HFFc6 (cell line): ENCODE results near the gene MITF. TPM values are rescaled to one million over a fixed set of nuclear protein-coding genes. Genes with fewer than 3 reads are reported as not detected.

Experiments
- DNase-seq: peaks from one replicate; pipeline ENCODE4 v3.0.0-alpha.2; 2018
- H3K27ac Mint-ChIP-seq: 2 replicates; pipeline ENCODE4 v1.8.0; 2020; ENCODE audit warnings: mild to moderate bottlenecking, mixed read lengths
- H3K27me3 Mint-ChIP-seq: 2 replicates; pipeline ENCODE4 v1.8.0; 2021; ENCODE audit warnings: mild to moderate bottlenecking, moderate library complexity, mixed read lengths; ENCODE audit not compliant: insufficient read depth
- H3K36me3 Mint-ChIP-seq: 2 replicates; pipeline ENCODE4 v1.8.0; 2021; ENCODE audit warnings: low read depth, mixed read lengths
- H3K4me1 Mint-ChIP-seq: 2 replicates; pipeline ENCODE4 v1.8.0; 2020; ENCODE audit warnings: low read depth, mixed read lengths
- H3K4me3 Mint-ChIP-seq: 2 replicates; pipeline ENCODE4 v1.8.0; 2020; ENCODE audit warnings: mild to moderate bottlenecking, moderate library complexity, mixed read lengths
- H3K9me3 Mint-ChIP-seq: 2 replicates; pipeline ENCODE4 v1.8.0; 2020; ENCODE audit warnings: mild to moderate bottlenecking, mixed read lengths
- total RNA-seq, 6 experiments: library from RNA; stranded (reverse); fragmentation: NEBNext Ultra II Directional; extraction: Animal tissue kit (Norgen Biotek cat#: 25700); gene quantifications; 2 replicates in 1 of 6; 3 replicates in 5 of 6; pipeline ENCODE4 v1.2.3, GENCODE V29; 2021
- TF ChIP-seq, protein P1 (sequence below): fragments of 200-600 bp; sonication (generic); IDR thresholded peaks from 2 replicates; pipeline ENCODE4 v1.5.0; 2021; ENCODE audit warnings: antibody characterized with exemption, mild to moderate bottlenecking

Gene MITF
- total RNA-seq, 6 experiments from 2014 or later: 23.3 to 38.2 (median 25.7) TPM

DNA sequence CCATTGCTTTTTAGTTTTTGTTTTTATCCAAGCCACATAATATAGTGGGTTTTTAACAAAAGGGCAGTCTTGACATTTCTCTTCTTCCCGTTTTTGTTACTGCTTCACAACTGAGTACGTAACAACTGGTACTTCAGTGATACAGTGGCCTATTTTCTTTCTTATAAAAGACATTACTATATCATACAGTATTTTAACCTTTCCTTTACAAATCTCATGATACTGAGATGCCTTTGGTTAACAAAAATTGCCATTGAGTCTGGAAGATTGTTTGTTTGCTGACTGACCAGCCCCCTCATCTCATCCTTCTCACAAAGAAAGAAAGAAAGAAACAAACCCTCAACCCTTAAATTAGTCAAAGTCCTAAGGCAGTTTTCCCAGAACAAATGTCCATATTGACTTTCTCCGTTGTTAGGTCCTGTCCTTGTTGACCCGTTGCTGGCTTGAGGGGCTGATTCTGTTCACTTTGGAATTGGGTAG is 183.3 kb downstream of the MITF start:
- Mint-ChIP-seq H3K36me3 (peaks cover 12% of the 10 kb centered on the region; the same call in 1 of the 2 replicates), H3K27me3 (peaks cover 1% of the 10 kb centered on the region), H3K4me3 (no peak overlapping the region), H3K9me3 (no peaks in the 10 kb centered on the region), H3K27ac (no peak overlapping the region), H3K4me1 (peaks cover 34% of the 10 kb centered on the region)
- DNase-seq: no peak
- TF ChIP-seq, protein P1, sequence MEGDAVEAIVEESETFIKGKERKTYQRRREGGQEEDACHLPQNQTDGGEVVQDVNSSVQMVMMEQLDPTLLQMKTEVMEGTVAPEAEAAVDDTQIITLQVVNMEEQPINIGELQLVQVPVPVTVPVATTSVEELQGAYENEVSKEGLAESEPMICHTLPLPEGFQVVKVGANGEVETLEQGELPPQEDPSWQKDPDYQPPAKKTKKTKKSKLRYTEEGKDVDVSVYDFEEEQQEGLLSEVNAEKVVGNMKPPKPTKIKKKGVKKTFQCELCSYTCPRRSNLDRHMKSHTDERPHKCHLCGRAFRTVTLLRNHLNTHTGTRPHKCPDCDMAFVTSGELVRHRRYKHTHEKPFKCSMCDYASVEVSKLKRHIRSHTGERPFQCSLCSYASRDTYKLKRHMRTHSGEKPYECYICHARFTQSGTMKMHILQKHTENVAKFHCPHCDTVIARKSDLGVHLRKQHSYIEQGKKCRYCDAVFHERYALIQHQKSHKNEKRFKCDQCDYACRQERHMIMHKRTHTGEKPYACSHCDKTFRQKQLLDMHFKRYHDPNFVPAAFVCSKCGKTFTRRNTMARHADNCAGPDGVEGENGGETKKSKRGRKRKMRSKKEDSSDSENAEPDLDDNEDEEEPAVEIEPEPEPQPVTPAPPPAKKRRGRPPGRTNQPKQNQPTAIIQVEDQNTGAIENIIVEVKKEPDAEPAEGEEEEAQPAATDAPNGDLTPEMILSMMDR: no peak

DNA sequence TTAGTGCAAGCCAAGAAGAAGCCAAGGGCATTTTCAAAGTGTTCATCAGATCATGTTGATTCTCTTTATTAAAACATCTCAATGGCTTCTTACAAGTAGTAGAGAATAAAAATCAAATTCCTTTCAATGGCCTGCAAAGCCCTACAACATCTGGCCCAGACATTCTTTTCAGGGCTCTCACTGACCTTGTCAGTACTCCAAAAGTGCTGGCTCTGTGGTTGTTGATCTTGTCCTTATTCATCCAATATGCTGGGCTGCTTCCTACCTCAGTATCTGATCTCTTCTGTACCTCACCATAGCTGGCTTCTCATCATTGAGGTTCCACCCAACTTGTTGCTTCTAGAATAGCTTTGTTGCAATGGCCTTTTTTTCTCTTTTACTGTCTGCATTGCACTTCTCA is 186.2 kb downstream of the MITF start:
- H3K4me1 Mint-ChIP-seq: peaks cover 34% of the 10 kb centered on the region
- peak; percentile 33 for DNase-seq
- H3K27ac Mint-ChIP-seq: no peak overlapping the region
- peaks cover 16% of the 10 kb centered on the region for H3K36me3 Mint-ChIP-seq
- H3K27me3 Mint-ChIP-seq: peaks cover 1% of the 10 kb centered on the region
- no peaks in the 10 kb centered on the region for H3K9me3 Mint-ChIP-seq
- H3K4me3 Mint-ChIP-seq: no peak overlapping the region
- TF ChIP-seq, protein P1: no peak

DNA sequence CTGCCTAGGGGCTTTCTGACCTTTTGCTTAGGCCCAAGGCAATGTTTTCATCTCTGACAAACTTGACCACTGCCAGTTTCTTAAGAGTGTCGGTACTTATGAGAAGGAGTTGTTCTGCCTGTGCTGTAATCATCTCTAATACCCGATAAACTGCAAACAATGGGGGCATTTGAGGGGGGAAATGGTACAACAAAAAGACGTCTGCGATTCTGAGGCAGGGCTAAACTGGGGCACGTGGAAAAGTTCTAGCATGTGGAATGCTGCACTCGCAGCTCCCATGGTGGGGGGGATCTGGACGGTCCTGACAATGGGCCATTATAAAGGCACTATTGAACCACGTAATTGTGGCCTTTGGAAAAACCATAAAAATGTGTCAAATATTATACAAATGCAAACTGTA is 187.1 kb downstream of the MITF start:
- TF ChIP-seq, protein P1: no peak
- Mint-ChIP-seq H3K9me3 (no peaks in the 10 kb centered on the region), H3K36me3 (peaks cover 12% of the 10 kb centered on the region), H3K27ac (no peak overlapping the region), H3K4me1 (peaks cover 34% of the 10 kb centered on the region), H3K27me3 (peaks cover 1% of the 10 kb centered on the region), H3K4me3 (no peak overlapping the region)
- no peak for DNase-seq

DNA sequence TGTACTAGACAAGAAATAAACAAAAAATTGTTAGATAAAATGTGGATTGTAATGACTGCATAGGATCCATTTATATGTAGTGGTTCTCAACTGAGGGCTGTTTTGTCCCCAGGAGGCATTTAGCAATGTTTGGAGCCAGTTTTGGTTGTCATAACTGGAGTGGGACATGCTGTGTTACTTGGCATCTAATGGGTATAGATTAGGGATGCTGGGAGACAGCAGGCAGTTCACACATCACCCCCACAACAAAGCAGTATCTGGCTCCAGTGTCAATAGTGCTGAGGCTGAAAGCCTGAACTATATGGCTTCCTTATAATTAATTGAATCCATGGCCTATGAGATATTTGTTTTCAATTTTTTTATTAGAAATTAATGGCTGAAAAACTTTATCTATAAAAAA is 188.3 kb downstream of the MITF start:
- DNase-seq: no peak
- H3K27ac Mint-ChIP-seq: no peak overlapping the region
- H3K36me3 Mint-ChIP-seq: peaks cover 12% of the 10 kb centered on the region
- TF ChIP-seq, protein P1: no peak
- peaks cover 1% of the 10 kb centered on the region for H3K27me3 Mint-ChIP-seq
- H3K4me1 Mint-ChIP-seq: peaks cover 34% of the 10 kb centered on the region
- H3K4me3 Mint-ChIP-seq: no peak overlapping the region
- H3K9me3 Mint-ChIP-seq: no peaks in the 10 kb centered on the region

DNA sequence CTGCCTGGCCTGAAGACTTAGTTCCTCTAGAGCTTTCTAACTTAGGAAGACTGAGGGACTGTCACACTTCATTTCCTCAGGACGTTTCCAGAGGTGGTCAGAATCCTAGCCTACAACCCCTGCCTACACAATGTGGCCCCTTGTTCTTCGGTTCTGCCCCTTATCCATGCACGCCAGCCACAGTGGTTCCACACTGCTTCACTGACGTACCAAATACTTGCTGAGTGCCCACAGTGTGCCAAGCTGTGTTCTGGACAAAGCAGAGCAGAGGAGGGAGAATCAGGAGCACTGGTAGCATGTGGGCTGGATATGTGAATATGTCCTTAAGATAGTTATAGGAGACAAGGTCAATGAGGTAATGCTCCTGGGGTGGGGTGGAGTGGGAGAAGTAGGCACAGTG is 189.8 kb downstream of the MITF start:
- H3K4me3 Mint-ChIP-seq: no peak overlapping the region
- no peak overlapping the region for H3K27ac Mint-ChIP-seq
- H3K4me1 Mint-ChIP-seq: peaks cover 26% of the 10 kb centered on the region
- H3K36me3 Mint-ChIP-seq: peaks cover 8% of the 10 kb centered on the region
- TF ChIP-seq, protein P1: no peak
- H3K27me3 Mint-ChIP-seq: peaks cover 1% of the 10 kb centered on the region
- no peaks in the 10 kb centered on the region for H3K9me3 Mint-ChIP-seq
- DNase-seq: no peak

DNA sequence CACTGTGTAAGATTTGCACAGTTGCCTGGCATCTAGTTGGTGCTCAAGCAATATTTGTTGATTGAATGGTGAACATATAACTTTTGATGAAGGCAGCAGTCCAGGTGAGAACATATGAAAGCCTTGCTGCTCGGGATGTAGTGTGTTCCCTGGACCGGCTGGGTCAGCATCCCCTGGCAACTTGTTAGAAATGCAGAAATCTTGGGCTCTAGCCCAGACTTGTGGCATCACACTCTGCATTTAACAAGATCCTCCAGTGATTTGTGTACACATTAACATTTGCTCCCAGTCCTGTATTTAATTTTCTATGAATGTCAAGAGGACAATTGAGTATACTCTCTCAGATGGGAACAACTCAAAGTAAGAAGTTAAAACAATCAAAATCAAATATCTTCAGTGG is 191.3 kb downstream of the MITF start:
- H3K27me3 Mint-ChIP-seq: peaks cover 1% of the 10 kb centered on the region
- no peak overlapping the region for H3K4me3 Mint-ChIP-seq
- DNase-seq: no peak
- no peaks in the 10 kb centered on the region for H3K9me3 Mint-ChIP-seq
- H3K27ac Mint-ChIP-seq: no peak overlapping the region
- peaks cover 11% of the 10 kb centered on the region for H3K4me1 Mint-ChIP-seq
- H3K36me3 Mint-ChIP-seq: peaks cover 7% of the 10 kb centered on the region
- TF ChIP-seq, protein P1: no peak
